B cell (primary cell): ENCODE measurements around the gene HCN4. TPM values are rescaled to one million over a fixed set of nuclear protein-coding genes. Genes with fewer than 3 reads are reported as not detected.

Source experiments
- ATAC-seq: fragments of 200-7000 bp; cut with Tn5 transposase; one replicate; pipeline ENCODE4 v1.10.0; 2021; ENCODE audit warnings: low read depth, mild to moderate bottlenecking, moderate number of reproducible peaks, moderate library complexity
- CTCF ChIA-PET: fragments of 350-600 bp; sonication (Branson Sonifier 250); formaldehyde crosslinking; loops from one replicate; lab custom pipeline; 2021; ENCODE audit warnings: antibody characterized with exemption, inconsistent platforms; lab: Charles Lee
- POLR2A ChIA-PET: fragments of 350-600 bp; sonication (Branson Sonifier 250); formaldehyde crosslinking; loops from one replicate; lab custom pipeline; 2021; ENCODE audit warnings: antibody characterized with exemption; lab: Charles Lee
- DNase-seq: peaks from one replicate; pipeline ENCODE4 v3.0.0; 2013
- H2AFZ ChIP-seq: 2 replicates; pipeline ENCODE4 v1.6.1; 2012; ENCODE audit warnings: mild to moderate bottlenecking, low read depth, low read length; ENCODE audit not compliant: insufficient read depth, poor library complexity, severe bottlenecking
- H3K27ac ChIP-seq, 2 donors: 1 replicate in 1 of 2; 2 replicates in 1 of 2; pipeline ENCODE4 v1.5.1; 2012 to 2013; ENCODE audit warnings: low read length in 2 of 2, mild to moderate bottlenecking in 2 of 2, moderate library complexity in 1 of 2
- H3K27me3 ChIP-seq, 4 experiments: fragments of 200-600 bp in 1 of 4; sonication (generic) in 1 of 4; replicated peaks in 1 of 4; 1 replicate in 2 of 4; 2 replicates in 2 of 4; pipeline versions ENCODE4 v1.6.1 to v1.7.0; 2013 to 2016; ENCODE audit warnings: low read length in 3 of 4, mild to moderate bottlenecking in 2 of 4, mixed read lengths in 1 of 4, moderate library complexity in 1 of 4; ENCODE audit not compliant: insufficient read depth in 4 of 4, control insufficient read depth in 3 of 4; ENCODE audit errors: control extremely low read depth in 1 of 4
- H3K36me3 ChIP-seq, 2 experiments: replicated peaks in 1 of 2; 1 replicate in 1 of 2; 2 replicates in 1 of 2; pipeline versions ENCODE4 v1.6.1 to v1.7.1; 2013; ENCODE audit warnings: low read length in 1 of 2; ENCODE audit not compliant: insufficient read depth in 2 of 2, control insufficient read depth in 1 of 2; ENCODE audit errors: control extremely low read depth in 1 of 2, extremely low read depth in 1 of 2
- H3K4me1 ChIP-seq, 2 donors: fragments of 200-600 bp in 1 of 2; sonication (generic) in 1 of 2; 1 replicate in 1 of 2; 2 replicates in 1 of 2; pipeline versions ENCODE4 v1.5.1 to v1.6.1; 2013 to 2017; ENCODE audit warnings: low read length in 2 of 2; ENCODE audit not compliant: control insufficient read depth in 2 of 2, insufficient read depth in 2 of 2
- H3K4me2 ChIP-seq: replicated peaks from 2 replicates; pipeline ENCODE3; 2012; ENCODE audit warnings: mild to moderate bottlenecking, low read depth, low read length; ENCODE audit not compliant: poor library complexity, severe bottlenecking
- H3K4me3 ChIP-seq, 5 experiments: fragments of 200-600 bp in 1 of 5; sonication (generic) in 1 of 5; 1 replicate in 3 of 5; 2 replicates in 2 of 5; pipeline versions ENCODE4 v1.5.1 to v1.7.0; 2011 to 2016; ENCODE audit warnings: low read length in 4 of 5, mild to moderate bottlenecking in 4 of 5, low read depth in 2 of 5, control low read depth in 1 of 5, moderate library complexity in 1 of 5; ENCODE audit not compliant: insufficient read depth in 1 of 5; ENCODE audit errors: control extremely low read depth in 1 of 5, extremely low read depth in 1 of 5
- H3K79me2 ChIP-seq: fragments of 200-600 bp; sonication (generic); one replicate; pipeline ENCODE4 v1.6.0; 2016; ENCODE audit warnings: low read length; ENCODE audit not compliant: control insufficient read depth, insufficient read depth
- H3K9ac ChIP-seq: fragments of 200-600 bp; sonication (generic); 2 replicates; pipeline ENCODE4 v1.6.1; 2017; ENCODE audit warnings: mild to moderate bottlenecking, low read length, moderate library complexity
- H3K9me3 ChIP-seq, 3 donors: one replicate each; pipeline versions ENCODE4 v1.6.1 to v1.7.1; 2013; ENCODE audit warnings: low read length in 2 of 3; ENCODE audit not compliant: control insufficient read depth in 2 of 3, insufficient read depth in 1 of 3; ENCODE audit errors: control extremely low read depth in 1 of 3
- H4K20me1 ChIP-seq: 2 replicates; pipeline ENCODE4 v1.6.0; 2012; ENCODE audit warnings: mild to moderate bottlenecking, low read length; ENCODE audit not compliant: insufficient read depth, control insufficient read depth, poor library complexity, severe bottlenecking
- H3K27ac Mint-ChIP-seq: one replicate; pipeline ENCODE4 v1.8.0; 2021; ENCODE audit warnings: mixed read lengths
- H3K27me3 Mint-ChIP-seq: one replicate; pipeline ENCODE4 v1.8.0; 2021; ENCODE audit warnings: mixed read lengths
- H3K4me1 Mint-ChIP-seq: one replicate; pipeline ENCODE4 v1.8.0; 2021; ENCODE audit warnings: mixed read lengths
- H3K4me3 Mint-ChIP-seq: one replicate; pipeline ENCODE4 v1.8.0; 2021; ENCODE audit warnings: mixed read lengths
- H3K9me3 Mint-ChIP-seq: one replicate; pipeline ENCODE4 v1.8.0; 2022; ENCODE audit warnings: mixed read lengths; ENCODE audit not compliant: insufficient read depth
- CTCF ChIP-seq: fragments of 200-600 bp; IDR thresholded peaks from one replicate; pipeline ENCODE4 v1.8.0; 2022; ENCODE audit warnings: antibody characterized with exemption, mild to moderate bottlenecking
- EZH2 ChIP-seq: IDR thresholded peaks from 2 replicates; pipeline ENCODE4 v1.6.1; 2012; ENCODE audit warnings: borderline replicate concordance, low read depth, mild to moderate bottlenecking, moderate library complexity, low read length; ENCODE audit not compliant: insufficient read depth, poor library complexity, severe bottlenecking
- WGBS: methylation state at CpG from one replicate; pipeline ENCODE4 v1.1.5; 2013; ENCODE audit warnings: missing lambda C conversion rate; ENCODE audit not compliant: insufficient coverage; 5-methylcytosine and 5-hydroxymethylcytosine counted together
- intact Hi-C: fragments of 100-400 bp; cut with micrococcal nuclease; formaldehyde crosslinking; loops from one replicate; pipeline ENCODE4 v1.10.0; 2022
- polyA plus RNA-seq: library from polyadenylated mRNA; depleted of rRNA; stranded (reverse); fragments of >200 nt; gene quantifications from 2 replicates; pipeline ENCODE4 v1.2.3, GENCODE V29; 2012
- total RNA-seq, 2 donors: library from RNA; stranded (reverse); fragments of 120-200 nt in 1 of 2; gene quantifications; 1 replicate in 1 of 2; 2 replicates in 1 of 2; pipeline versions ENCODE4 v1.2.3 to v1.2.4, GENCODE V29; 2013 to 2022

The HCN4 gene
- total and polyA plus RNA-seq, 2 donors (not counting 1 experiment from before 2014, with no cell fraction given) = not detected

DNA sequence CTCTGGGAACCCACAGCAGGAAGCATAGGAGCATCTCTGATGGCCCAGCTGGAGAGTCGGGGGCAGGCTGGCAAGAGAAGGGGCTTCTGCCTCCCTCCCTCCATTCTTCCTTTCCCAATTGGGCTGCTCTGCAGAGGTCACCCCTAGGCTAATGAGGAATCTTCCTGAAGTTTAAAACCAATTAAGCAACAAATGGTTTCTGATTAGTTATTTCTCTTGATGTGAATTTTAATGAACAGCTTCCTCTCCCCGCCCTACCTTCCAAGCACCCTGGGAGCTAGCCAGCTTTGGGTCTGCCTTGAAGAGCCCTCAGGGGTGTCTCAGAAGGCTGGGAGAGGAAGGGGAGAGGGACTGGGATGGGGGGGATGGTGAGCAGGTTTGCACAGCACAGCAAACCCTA lies 24.6 kb upstream of the HCN4 start:
- TF ChIP-seq EZH2 = no peak
- no peak for TF ChIP-seq CTCF
- no peaks in the 10 kb centered on the region for H3K4me1 Mint-ChIP-seq
- Histone ChIP-seq H3K27ac (no peak overlapping the region), H3K9ac (no peak overlapping the region), H3K9me3 (no peaks in the 10 kb centered on the region), H3K27me3 (peaks cover 0 to 6% (median 0%) of the 10 kb centered on the region in 4 experiments), H3K4me3 (no peak overlapping the region), H3K4me2 (no peak overlapping the region), H3K36me3 (no peaks in the 10 kb centered on the region), H3K4me1 (no peaks in the 10 kb centered on the region), H3K79me2 (no peaks in the 10 kb centered on the region), H4K20me1 (no peaks in the 10 kb centered on the region), H2AFZ (no peak overlapping the region)
- WGBS = no CpG with 5 or more reads among the region's 2 CpGs
- H3K27me3 Mint-ChIP-seq = peaks cover 14% of the 10 kb centered on the region
- ATAC-seq = no peak
- no peak for DNase-seq
- intact Hi-C loops = no loop called here
- CTCF ChIA-PET = no interaction called here
- H3K9me3 Mint-ChIP-seq = no peaks in the 10 kb centered on the region
- H3K27ac Mint-ChIP-seq = no peak overlapping the region
- POLR2A ChIA-PET = no interaction called here
- H3K4me3 Mint-ChIP-seq = no peak overlapping the region

DNA sequence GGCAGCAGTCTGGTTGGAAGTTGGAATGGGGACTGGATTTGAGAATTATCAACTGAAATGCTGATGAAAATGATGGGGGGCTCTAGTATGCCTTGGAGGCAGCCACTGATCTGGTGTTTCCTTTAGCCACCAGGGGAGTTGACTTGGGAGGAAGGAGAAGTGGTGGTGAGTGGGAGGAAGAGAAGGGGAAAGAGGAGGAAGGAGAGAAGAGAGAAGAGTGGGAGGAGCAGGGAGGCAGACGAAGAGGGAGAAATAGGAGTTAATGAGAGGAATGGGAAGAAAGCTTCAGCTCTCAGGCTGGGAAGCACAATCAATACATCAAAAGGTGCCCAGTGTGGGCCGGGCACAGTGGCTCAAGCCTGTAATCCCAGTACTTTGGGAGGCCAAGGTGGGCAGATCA lies 23.3 kb upstream of the HCN4 start:
- Mint-ChIP-seq H3K4me1 (no peaks in the 10 kb centered on the region), H3K27ac (no peak overlapping the region), H3K4me3 (no peak overlapping the region), H3K27me3 (peaks cover 21% of the 10 kb centered on the region), H3K9me3 (no peaks in the 10 kb centered on the region)
- 76% methylated on average over 2 of the region's 2 CpGs for WGBS
- CTCF ChIA-PET = no interaction called here
- Histone ChIP-seq H3K4me3 (no peak overlapping the region), H3K4me1 (no peaks in the 10 kb centered on the region), H4K20me1 (no peaks in the 10 kb centered on the region), H3K9ac (no peak overlapping the region), H2AFZ (no peak overlapping the region), H3K79me2 (no peaks in the 10 kb centered on the region), H3K27ac (no peak overlapping the region), H3K36me3 (no peaks in the 10 kb centered on the region), H3K4me2 (no peak overlapping the region), H3K9me3 (no peaks in the 10 kb centered on the region), H3K27me3 (no peaks in the 10 kb centered on the region)
- DNase-seq (no peak), ATAC-seq (no peak)
- TF ChIP-seq CTCF (no peak), EZH2 (no peak)
- POLR2A ChIA-PET = no interaction called here
- intact Hi-C loops = no loop called here
